IMR-90 (cell line): ENCODE measurements around the gene TMEM170A. TPM values are rescaled to one million over a fixed set of nuclear protein-coding genes. Genes with fewer than 3 reads are reported as not detected.

ENCODE experiments used
- ATAC-seq: fragments of 200-7000 bp; cut with Tn5 transposase; 2 replicates; pipeline ENCODE4 v1.9.1; 2020; ENCODE audit warnings: low read depth, mild to moderate bottlenecking, moderate library complexity
- BruUV-seq: library from RNA; stranded (reverse); fragments of 400-500 nt; replicated peaks from 2 replicates; lab custom pipeline; 2021; lab: Mats Ljungman, UMichigan
- CTCF ChIA-PET: fragments of 300-600 bp; formaldehyde crosslinking; extraction: SDS; loops from one replicate; lab custom pipeline; 2021; ENCODE audit warnings: antibody characterized with exemption; lab: Yijun Ruan, JAX
- POLR2A ChIA-PET: fragments of 300-600 bp; sonication (Branson Sonifier 250); formaldehyde crosslinking; loops from one replicate; lab custom pipeline; 2022; ENCODE audit warnings: antibody characterized with exemption; ENCODE audit not compliant: unreplicated experiment; lab: Charles Lee
- DNase-seq: peaks from one replicate; pipeline ENCODE4 v3.0.0; 2013
- H2AFZ ChIP-seq: replicated peaks from 2 replicates; pipeline ENCODE3; 2013; ENCODE audit warnings: low read length, mild to moderate bottlenecking; ENCODE audit not compliant: poor library complexity
- H2AK5ac ChIP-seq: 2 replicates; pipeline ENCODE4 v1.6.1; 2013; ENCODE audit warnings: low read depth, low read length, inconsistent platforms
- H2AK9ac ChIP-seq: replicated peaks from 2 replicates; pipeline ENCODE3; 2013; ENCODE audit warnings: mild to moderate bottlenecking, low read depth, low read length, moderate library complexity; ENCODE audit not compliant: poor library complexity
- H2BK120ac ChIP-seq: 2 replicates; pipeline ENCODE4 v1.6.1; 2013; ENCODE audit warnings: low read depth, low read length, inconsistent platforms
- H2BK15ac ChIP-seq: 3 replicates; pipeline ENCODE4 v1.6.1; 2013; ENCODE audit warnings: low read depth, low read length, inconsistent platforms
- H2BK20ac ChIP-seq: 2 replicates; pipeline ENCODE4 v1.6.1; 2013; ENCODE audit warnings: low read depth, mild to moderate bottlenecking, inconsistent platforms, low read length, moderate library complexity
- H2BK5ac ChIP-seq: 2 replicates; pipeline ENCODE4 v1.6.1; 2013; ENCODE audit warnings: mild to moderate bottlenecking, low read depth, low read length, inconsistent platforms; ENCODE audit not compliant: poor library complexity, severe bottlenecking
- H3K14ac ChIP-seq: replicated peaks from 2 replicates; pipeline ENCODE4 v1.6.1; 2013; ENCODE audit warnings: low read depth, low read length, inconsistent platforms
- H3K18ac ChIP-seq: 2 replicates; pipeline ENCODE4 v1.6.1; 2013; ENCODE audit warnings: low read depth, low read length, control low read depth
- H3K23ac ChIP-seq: 2 replicates; pipeline ENCODE4 v1.6.1; 2013; ENCODE audit warnings: low read depth, low read length, inconsistent platforms
- H3K27ac ChIP-seq: 2 replicates; pipeline ENCODE4 v1.5.1; 2013; ENCODE audit warnings: mild to moderate bottlenecking, control low read depth, low read length; ENCODE audit not compliant: insufficient read depth
- H3K27me3 ChIP-seq: 2 replicates; pipeline ENCODE4 v1.6.1; 2013; ENCODE audit warnings: low read length; ENCODE audit not compliant: control insufficient read depth, insufficient read depth
- H3K36me3 ChIP-seq: 2 replicates; pipeline ENCODE4 v1.6.1; 2013; ENCODE audit warnings: low read length, mixed read lengths; ENCODE audit not compliant: control insufficient read depth, insufficient read depth
- H3K4ac ChIP-seq: 2 replicates; pipeline ENCODE4 v1.6.1; 2013; ENCODE audit warnings: low read depth, low read length, inconsistent platforms
- H3K4me1 ChIP-seq: 2 replicates; pipeline ENCODE4 v1.6.1; 2013; ENCODE audit warnings: low read length, mixed read lengths; ENCODE audit not compliant: control insufficient read depth, insufficient read depth
- H3K4me2 ChIP-seq: 2 replicates; pipeline ENCODE4 v1.6.1; 2013; ENCODE audit warnings: low read depth, mild to moderate bottlenecking, control low read depth, low read length, moderate library complexity
- H3K4me3 ChIP-seq: 2 replicates; pipeline ENCODE4 v1.5.1; 2013; ENCODE audit warnings: low read depth, mild to moderate bottlenecking, control low read depth, low read length, moderate library complexity; ENCODE audit not compliant: insufficient read depth
- H3K56ac ChIP-seq: 2 replicates; pipeline ENCODE4 v1.6.1; 2013; ENCODE audit warnings: low read length, inconsistent platforms; ENCODE audit not compliant: insufficient read depth; ENCODE audit errors: extremely low read depth
- H3K79me1 ChIP-seq, 2 experiments: 2 replicates each; pipeline ENCODE4 v1.6.1; 2013; ENCODE audit warnings: low read length in 2 of 2, inconsistent platforms in 1 of 2, low read depth in 1 of 2
- H3K9ac ChIP-seq: 2 replicates; pipeline ENCODE4 v1.6.1; 2013; ENCODE audit warnings: low read depth, low read length, control low read depth
- H3K9me1 ChIP-seq: 2 replicates; pipeline ENCODE4 v1.6.1; 2013; ENCODE audit warnings: low read length, inconsistent platforms; ENCODE audit not compliant: insufficient read depth
- H3K9me3 ChIP-seq: 2 replicates; pipeline ENCODE4 v1.6.1; 2013; ENCODE audit warnings: low read length; ENCODE audit not compliant: control insufficient read depth, insufficient read depth
- H4K20me1 ChIP-seq: 2 replicates; pipeline ENCODE4 v1.6.1; 2013; ENCODE audit warnings: low read length, inconsistent platforms; ENCODE audit not compliant: insufficient read depth
- H4K5ac ChIP-seq: 2 replicates; pipeline ENCODE4 v1.6.1; 2013; ENCODE audit warnings: mild to moderate bottlenecking, low read depth, low read length, control low read depth
- H4K8ac ChIP-seq, 2 experiments: 2 replicates each; pipeline ENCODE4 v1.6.1; 2013; ENCODE audit warnings: low read depth in 2 of 2, low read length in 2 of 2, control low read depth in 1 of 2, inconsistent platforms in 1 of 2
- H4K91ac ChIP-seq: 2 replicates; pipeline ENCODE4 v1.6.1; 2013; ENCODE audit warnings: low read depth, low read length, inconsistent platforms; ENCODE audit not compliant: insufficient read depth
- CEBPB ChIP-seq: IDR thresholded peaks from 2 replicates; pipeline ENCODE4 v1.6.1; 2012; ENCODE audit warnings: low read depth, low read length, improper control_type of control experiment
- CHD1 ChIP-seq: IDR thresholded peaks from 2 replicates; pipeline ENCODE4 v1.6.1; 2012; ENCODE audit warnings: low read depth, low read length, improper control_type of control experiment
- ELK1 ChIP-seq: fragments of 150-350 bp; IDR thresholded peaks from 2 replicates; pipeline ENCODE4 v1.6.1; 2016; ENCODE audit warnings: low read depth, mild to moderate bottlenecking, low read length, moderate library complexity, borderline replicate concordance
- NFE2L2 ChIP-seq: fragments of 150-350 bp; IDR thresholded peaks from 2 replicates; pipeline ENCODE4 v1.6.1; 2016; ENCODE audit warnings: low read depth, mild to moderate bottlenecking, low read length
- POLR2A ChIP-seq: IDR thresholded peaks from 2 replicates; pipeline ENCODE4 v1.6.1; 2012; ENCODE audit warnings: mild to moderate bottlenecking, low read depth, low read length
- RAD21 ChIP-seq: IDR thresholded peaks from 2 replicates; pipeline ENCODE4 v1.6.1; 2012; ENCODE audit warnings: low read length, improper control_type of control experiment
- RCOR1 ChIP-seq: IDR thresholded peaks from 2 replicates; pipeline ENCODE4 v1.6.1; 2012; ENCODE audit warnings: mild to moderate bottlenecking, low read length, improper control_type of control experiment; ENCODE audit not compliant: insufficient replicate concordance
- RFX5 ChIP-seq: IDR thresholded peaks from 2 replicates; pipeline ENCODE4 v1.8.0; 2012; ENCODE audit warnings: low read depth, mild to moderate bottlenecking, low read length, moderate library complexity
- SMC3 ChIP-seq: fragments of 150-350 bp; IDR thresholded peaks from 2 replicates; pipeline ENCODE4 v1.6.1; 2016; ENCODE audit warnings: low read depth, mild to moderate bottlenecking, antibody characterized with exemption, low read length, moderate library complexity
- WGBS, 2 experiments: methylation state at CpG; one replicate each; pipeline versions ENCODE4 v1.1.5 to v1.1.7; 2013; ENCODE audit warnings: missing lambda C conversion rate in 2 of 2; ENCODE audit not compliant: insufficient read length in 1 of 2; ENCODE audit errors: extremely low coverage in 2 of 2; 5-methylcytosine and 5-hydroxymethylcytosine counted together
- dilution Hi-C: fragments of 300-500 bp; cut with HindIII; formaldehyde crosslinking; loops from one replicate; pipeline ENCODE4 v1.14.3; 2018; ENCODE audit warnings: low sequenced_read_pairs; ENCODE audit not compliant: unreplicated experiment
- in situ Hi-C: fragments of 300-500 bp; cut with MboI; formaldehyde crosslinking; loops from 3 replicates; pipeline ENCODE4 v1.14.3; 2019; ENCODE audit warnings: low sequenced_read_pairs, inconsistent platforms, mixed read lengths
- intact Hi-C: fragments of 100-400 bp; cut with micrococcal nuclease; formaldehyde crosslinking; loops from 2 replicates; pipeline ENCODE4 v1.10.0; 2022
- polyA plus RNA-seq, 3 experiments: library from polyadenylated mRNA; depleted of rRNA; stranded (reverse); fragments of >200 nt; gene quantifications; 2 replicates each; pipeline ENCODE4 v1.2.3, GENCODE V29; 2012; ENCODE audit warnings: low replicate concordance in 1 of 3
- total RNA-seq: library from RNA; depleted of rRNA; stranded (reverse); fragments of >200 nt; gene quantifications from 2 replicates; pipeline ENCODE4 v1.2.3, GENCODE V29; 2012

TMEM170A gene
- total and polyA plus RNA-seq, 2 of the 4 experiments (the other 2 are of a cell fraction) = 7.3 to 10.9 TPM

DNA sequence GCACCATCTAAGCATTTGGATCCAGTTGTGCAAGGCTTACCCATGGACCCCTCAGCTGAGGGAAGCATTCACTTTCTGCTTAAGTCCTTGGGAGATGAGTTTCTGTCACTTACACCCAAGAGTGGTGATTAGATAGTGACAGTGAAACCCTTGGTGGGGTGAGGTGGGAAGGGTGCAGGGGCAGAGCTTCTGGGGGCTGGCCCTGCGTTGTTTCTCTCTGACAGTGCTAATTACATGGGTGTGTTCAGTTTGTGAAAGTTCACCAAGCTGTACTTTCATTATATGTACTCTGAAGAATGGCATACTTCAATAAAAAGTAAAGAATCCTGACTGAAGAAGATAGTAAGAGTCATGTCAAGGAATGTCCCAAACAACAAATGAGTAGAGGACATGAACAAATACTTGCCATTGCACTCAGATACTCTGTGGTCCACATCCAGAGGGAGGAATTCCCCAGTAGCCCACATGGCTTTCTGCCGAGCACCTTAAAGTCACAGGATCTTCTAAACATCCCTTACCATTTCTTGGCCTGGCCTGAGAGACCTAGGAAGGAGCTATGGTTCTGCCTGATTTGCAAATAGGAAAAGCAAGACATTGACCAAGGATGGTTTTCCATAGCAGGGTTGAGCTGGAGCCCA lies 22.3 kb upstream of the TMEM170A start:
- H3K4me3 ChIP-seq = no peak overlapping the region
- in situ Hi-C loops = no loop called here
- no peak overlapping the region for H4K5ac ChIP-seq
- no peak overlapping the region for H2BK120ac ChIP-seq
- no TSS peak for BruUV-seq
- ChIA-PET POLR2A (no interaction called here), CTCF (interaction anchor here (1.0 kb wide), 1 partner anchor 14 kb away, joined by 3 read pairs; no protein-coding TSS in a partner anchor)
- H3K18ac ChIP-seq = no peak overlapping the region
- H3K9ac ChIP-seq = no peak overlapping the region
- H2AK5ac ChIP-seq = no peak overlapping the region
- H4K91ac ChIP-seq = no peak overlapping the region
- no peaks in the 10 kb centered on the region for H3K9me1 ChIP-seq
- no peaks in the 10 kb centered on the region for H3K4me1 ChIP-seq
- no peaks in the 10 kb centered on the region for H3K79me1 ChIP-seq
- no peak for TF ChIP-seq ELK1
- no peak for TF ChIP-seq RFX5
- no peak for TF ChIP-seq CHD1
- no peak for TF ChIP-seq SMC3
- no peak for TF ChIP-seq RCOR1
- TF ChIP-seq RAD21 = no peak
- TF ChIP-seq POLR2A = no peak
- no peak for TF ChIP-seq CEBPB
- no peak for TF ChIP-seq NFE2L2
- H3K14ac ChIP-seq = no peak overlapping the region
- no CpG with 5 or more reads among the region's 2 CpGs for WGBS, 2 experiments
- ATAC-seq (no peak), DNase-seq (no peak)
- H2BK20ac ChIP-seq = no peak overlapping the region
- H3K23ac ChIP-seq = no peak overlapping the region
- dilution Hi-C loops = no loop called here
- no peak overlapping the region for H3K27ac ChIP-seq
- no peak overlapping the region for H2BK5ac ChIP-seq
- no peak overlapping the region for H3K56ac ChIP-seq
- no peak overlapping the region for H3K4ac ChIP-seq
- no peak overlapping the region for H2AK9ac ChIP-seq
- H4K20me1 ChIP-seq = no peaks in the 10 kb centered on the region
- peaks cover 13% of the 10 kb centered on the region for H3K27me3 ChIP-seq
- H3K9me3 ChIP-seq = no peaks in the 10 kb centered on the region
- intact Hi-C loops = no loop called here
- no peak overlapping the region for H2BK15ac ChIP-seq
- H4K8ac ChIP-seq = no peak overlapping the region
- no peak overlapping the region for H3K4me2 ChIP-seq
- H3K36me3 ChIP-seq = no peaks in the 10 kb centered on the region
- H2AFZ ChIP-seq = no peak overlapping the region
